SK-N-SH treated with all-trans-retinoic acid at 6 μM for 48 hours (cell line): ENCODE data around the gene KPNB1.

ENCODE experiments used
- ARNTL ChIP-seq: fragments of 450-650 bp; formaldehyde crosslinking; IDR thresholded peaks from 2 replicates; pipeline ENCODE4 v1.5.0; 2020; ENCODE audit warnings: low read depth, mild to moderate bottlenecking, moderate library complexity, borderline replicate concordance
- BACH2 ChIP-seq: fragments of 250-450 bp; sonication (Bioruptor Pico); IDR thresholded peaks from 2 replicates; pipeline ENCODE4 v1.9.0; 2021; ENCODE audit warnings: mild to moderate bottlenecking, borderline replicate concordance
- CSDC2 ChIP-seq: fragments of 250-450 bp; sonication (Bioruptor Pico); IDR thresholded peaks from 2 replicates; pipeline ENCODE4 v1.5.0; 2020; ENCODE audit warnings: mild to moderate bottlenecking, moderate library complexity
- ESRRG ChIP-seq: fragments of 250-450 bp; sonication (Bioruptor Pico); IDR thresholded peaks from 2 replicates; pipeline ENCODE4 v1.6.1; 2021; ENCODE audit warnings: mild to moderate bottlenecking
- OSR1 ChIP-seq: fragments of 250-450 bp; sonication (Bioruptor Pico); IDR thresholded peaks from 2 replicates; pipeline ENCODE4 v1.8.0; 2022; ENCODE audit warnings: moderate library complexity, mild to moderate bottlenecking, inconsistent platforms
- PATZ1 ChIP-seq: fragments of 250-450 bp; sonication (Bioruptor Pico); IDR thresholded peaks from 2 replicates; pipeline ENCODE4 v1.8.0; 2020; ENCODE audit warnings: mild to moderate bottlenecking, moderate library complexity, borderline replicate concordance
- RARB ChIP-seq: fragments of 250-450 bp; sonication (Bioruptor Pico); IDR thresholded peaks from 2 replicates; pipeline ENCODE4 v1.8.0; 2021; ENCODE audit warnings: mild to moderate bottlenecking, moderate library complexity
- SNAI2 ChIP-seq: fragments of 250-450 bp; sonication (Bioruptor Pico); IDR thresholded peaks from 2 replicates; pipeline ENCODE4 v1.5.0; 2020; ENCODE audit warnings: mild to moderate bottlenecking, moderate library complexity
- TCF4 ChIP-seq: fragments of 250-450 bp; sonication (Bioruptor Pico); IDR thresholded peaks from 2 replicates; pipeline ENCODE4 v1.8.0; 2021; ENCODE audit warnings: mild to moderate bottlenecking, moderate library complexity, borderline replicate concordance
- ZC3H10 ChIP-seq: fragments of 250-450 bp; sonication (Bioruptor Pico); IDR thresholded peaks from 2 replicates; pipeline ENCODE4 v1.5.1; 2021; ENCODE audit warnings: mild to moderate bottlenecking, moderate library complexity
- ZFP3 ChIP-seq: fragments of 250-450 bp; sonication (Bioruptor Pico); IDR thresholded peaks from 2 replicates; pipeline ENCODE4 v1.5.0; 2020; ENCODE audit warnings: mild to moderate bottlenecking, moderate library complexity
- ZFP30 ChIP-seq: fragments of 450-650 bp; formaldehyde crosslinking; IDR thresholded peaks from 2 replicates; pipeline ENCODE4 v1.5.0; 2022; ENCODE audit warnings: mild to moderate bottlenecking, moderate library complexity
- ZNF70 ChIP-seq: fragments of 450-650 bp; formaldehyde crosslinking; IDR thresholded peaks from 2 replicates; pipeline ENCODE4 v1.5.0; 2020; ENCODE audit warnings: mild to moderate bottlenecking, moderate library complexity
- TF ChIP-seq, protein P1 (sequence below): fragments of 250-450 bp; sonication (Bioruptor Pico); IDR thresholded peaks from 2 replicates; pipeline ENCODE4 v1.5.1; 2020; ENCODE audit warnings: low read depth, mild to moderate bottlenecking, moderate library complexity

DNA sequence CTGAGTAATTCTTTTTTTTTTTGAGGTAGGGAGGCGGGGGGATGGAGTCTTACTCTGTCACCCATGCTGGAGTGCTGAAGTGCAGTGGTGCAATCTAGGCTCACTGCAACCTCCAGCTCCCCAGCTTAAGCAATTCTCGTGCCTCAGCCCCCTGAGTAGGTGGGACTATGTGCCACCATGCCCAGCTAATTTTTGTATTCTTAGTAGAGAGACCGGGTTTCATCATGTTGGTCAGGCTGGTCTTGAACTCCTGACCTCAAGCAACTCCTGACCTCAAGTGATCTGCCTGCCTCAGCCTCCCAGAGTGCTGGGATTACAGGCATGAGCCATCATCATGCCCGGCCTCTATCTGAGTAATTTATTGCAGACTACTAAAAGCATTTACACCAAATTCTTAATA, 19.4 kb downstream of the KPNB1 start:
- TF ChIP-seq ESRRG (CRISPR knock-in tag) (no peak), ARNTL (CRISPR knock-in tag) (no peak), RARB (CRISPR knock-in tag) (no peak), TCF4 (CRISPR knock-in tag) (no peak), ZFP30 (CRISPR knock-in tag) (no peak), ZNF70 (CRISPR knock-in tag) (no peak), SNAI2 (CRISPR knock-in tag) (no peak), ZC3H10 (CRISPR knock-in tag) (no peak), OSR1 (CRISPR knock-in tag) (no peak), BACH2 (CRISPR knock-in tag) (no peak), PATZ1 (CRISPR knock-in tag) (no peak), ZFP3 (CRISPR knock-in tag) (no peak), CSDC2 (CRISPR knock-in tag) (no peak)
- TF ChIP-seq, protein P1, sequence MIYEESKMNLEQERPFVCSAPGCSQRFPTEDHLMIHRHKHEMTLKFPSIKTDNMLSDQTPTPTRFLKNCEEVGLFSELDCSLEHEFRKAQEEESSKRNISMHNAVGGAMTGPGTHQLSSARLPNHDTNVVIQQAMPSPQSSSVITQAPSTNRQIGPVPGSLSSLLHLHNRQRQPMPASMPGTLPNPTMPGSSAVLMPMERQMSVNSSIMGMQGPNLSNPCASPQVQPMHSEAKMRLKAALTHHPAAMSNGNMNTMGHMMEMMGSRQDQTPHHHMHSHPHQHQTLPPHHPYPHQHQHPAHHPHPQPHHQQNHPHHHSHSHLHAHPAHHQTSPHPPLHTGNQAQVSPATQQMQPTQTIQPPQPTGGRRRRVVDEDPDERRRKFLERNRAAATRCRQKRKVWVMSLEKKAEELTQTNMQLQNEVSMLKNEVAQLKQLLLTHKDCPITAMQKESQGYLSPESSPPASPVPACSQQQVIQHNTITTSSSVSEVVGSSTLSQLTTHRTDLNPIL, result no peak
